Measurements from ENCODE around the gene CCL13. TPM values are rescaled to one million over a fixed set of nuclear protein-coding genes. Genes with fewer than 3 reads are reported as not detected.

CCL13 gene
- total RNA-seq, 4 donors from 2014 or later: 0.57 to 1.6 (median 1.4) TPM; not detected in 1

GRCh38 chr17:34403006-34403405 is 46.7 kb downstream of the CCL13 start:
- Histone ChIP-seq H3K4me1 (peaks cover 0 to 4% (median 0%) of the 10 kb centered on the region in 3 donors), H3K27ac (no peak overlapping the region), H3K27me3 (peaks cover 0 to 16% (median 0%) of the 10 kb centered on the region in 4 donors), H3K4me3 (no peak overlapping the region), H3K36me3 (no peaks in the 10 kb centered on the region), H3K9me3 (no peaks in the 10 kb centered on the region)
- 60 to 72% methylated on average over 4 of the region's 4 CpGs for WGBS, 2 donors
- intact Hi-C loops (cut with DNase I): no loop called here
- TF ChIP-seq, protein P1, sequence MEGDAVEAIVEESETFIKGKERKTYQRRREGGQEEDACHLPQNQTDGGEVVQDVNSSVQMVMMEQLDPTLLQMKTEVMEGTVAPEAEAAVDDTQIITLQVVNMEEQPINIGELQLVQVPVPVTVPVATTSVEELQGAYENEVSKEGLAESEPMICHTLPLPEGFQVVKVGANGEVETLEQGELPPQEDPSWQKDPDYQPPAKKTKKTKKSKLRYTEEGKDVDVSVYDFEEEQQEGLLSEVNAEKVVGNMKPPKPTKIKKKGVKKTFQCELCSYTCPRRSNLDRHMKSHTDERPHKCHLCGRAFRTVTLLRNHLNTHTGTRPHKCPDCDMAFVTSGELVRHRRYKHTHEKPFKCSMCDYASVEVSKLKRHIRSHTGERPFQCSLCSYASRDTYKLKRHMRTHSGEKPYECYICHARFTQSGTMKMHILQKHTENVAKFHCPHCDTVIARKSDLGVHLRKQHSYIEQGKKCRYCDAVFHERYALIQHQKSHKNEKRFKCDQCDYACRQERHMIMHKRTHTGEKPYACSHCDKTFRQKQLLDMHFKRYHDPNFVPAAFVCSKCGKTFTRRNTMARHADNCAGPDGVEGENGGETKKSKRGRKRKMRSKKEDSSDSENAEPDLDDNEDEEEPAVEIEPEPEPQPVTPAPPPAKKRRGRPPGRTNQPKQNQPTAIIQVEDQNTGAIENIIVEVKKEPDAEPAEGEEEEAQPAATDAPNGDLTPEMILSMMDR (IDR thresholded peaks at IDR 0.05): no peak
- no peak for DNase-seq

DNA sequence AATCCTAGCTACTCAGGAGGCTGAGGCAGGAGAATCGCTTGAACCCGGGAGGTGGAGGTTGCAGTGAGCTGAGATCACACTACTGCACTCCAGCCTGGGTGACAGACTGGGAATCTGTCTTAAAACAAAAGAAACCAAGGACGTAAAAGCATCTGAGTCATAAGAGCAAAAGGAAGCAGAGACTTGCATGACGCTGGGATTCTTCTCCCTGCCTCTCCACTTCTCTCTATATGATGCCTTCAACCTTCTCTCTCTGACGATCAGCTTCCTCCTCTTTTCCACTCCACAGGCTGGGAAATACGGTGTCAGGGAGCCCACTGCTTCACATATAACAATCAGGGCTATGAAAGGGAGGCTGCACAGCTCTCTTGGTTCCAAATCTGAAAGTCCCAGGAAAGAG is 49.9 kb downstream of the CCL13 start:
- H3K4me1 ChIP-seq: peaks cover 0 to 2% (median 0%) of the 10 kb centered on the region in 3 donors
- H3K9me3 ChIP-seq: no peaks in the 10 kb centered on the region
- no peak for TF ChIP-seq POLR2A (IDR thresholded peaks at IDR 0.05)
- TF ChIP-seq, protein P1 (IDR thresholded peaks at IDR 0.05): no peak
- no peaks in the 10 kb centered on the region for H3K36me3 ChIP-seq
- DNase-seq: no peak
- intact Hi-C loops (cut with DNase I): no loop called here
- H3K4me3 ChIP-seq: no peak overlapping the region
- H3K27me3 ChIP-seq: peaks cover 0 to 42% (median 4%) of the 10 kb centered on the region in 4 donors
- 68 to 79% methylated on average over 6 of the region's 6 CpGs for WGBS, 2 donors
- no peak overlapping the region for H3K27ac ChIP-seq

Other genes with a start within 250 kb of the CCL13 start
- 1 to 10 TPM; 4.0 to 7.9 (median 5.2) TPM for gene CCL2, start 101.2 kb upstream of the CCL13 start, total RNA-seq
- not detected for gene CCL7, start 86.3 kb upstream of the CCL13 start, total RNA-seq
- gene CCL11, start 70.7 kb upstream of the CCL13 start, total RNA-seq: 1 to 10 TPM in 1 of 4 donors, under 1 TPM in 2, not detected in 1; 0.26 to 3.4 (median 0.95) TPM
- gene CCL8, start 37.0 kb upstream of the CCL13 start, total RNA-seq: under 1 TPM in 1 of 4 donors, not detected in 3; 0.26 TPM
- gene CCL1, start 6.8 kb downstream of the CCL13 start, total RNA-seq: not detected
- gene TMEM132E, start 223.1 kb downstream of the CCL13 start, total RNA-seq: under 1 TPM in 1 of 4 donors, not detected in 3; 0.19 TPM

Measured in esophagus squamous epithelium (tissue), 5 donors.